GM12878 (cell line): ENCODE measurements around the gene PRPF6. TPM values are rescaled to one million over a fixed set of nuclear protein-coding genes. Genes with fewer than 3 reads are reported as not detected.

Experiments used
- ATF2 ChIP-seq: IDR thresholded peaks from 2 replicates; pipeline ENCODE4 v1.6.1; 2012; ENCODE audit warnings: low read length, inconsistent platforms
- CEBPZ ChIP-seq: fragments of 150-350 bp; IDR thresholded peaks from 2 replicates; pipeline ENCODE4 v1.6.1; 2016; ENCODE audit warnings: low read depth, low read length
- EGR1 ChIP-seq, 2 experiments: IDR thresholded peaks; 1 replicate in 1 of 2; 2 replicates in 1 of 2; pipeline ENCODE4 v1.6.1; 2011 to 2012; ENCODE audit warnings: low read depth in 2 of 2, low read length in 2 of 2, borderline replicate concordance in 1 of 2, mild to moderate bottlenecking in 1 of 2, moderate library complexity in 1 of 2
- FOXM1 ChIP-seq: IDR thresholded peaks from 2 replicates; pipeline ENCODE4 v1.6.1; 2012; ENCODE audit warnings: low read depth, mild to moderate bottlenecking, inconsistent platforms, low read length, moderate library complexity
- GABPA ChIP-seq: IDR thresholded peaks from 2 replicates; pipeline ENCODE4 v1.6.1; 2014; ENCODE audit warnings: antibody characterized with exemption, low read depth, mild to moderate bottlenecking, inconsistent platforms
- IRF5 ChIP-seq: fragments of 450-650 bp; IDR thresholded peaks from 2 replicates; pipeline ENCODE4 v1.6.1; 2017; ENCODE audit warnings: borderline replicate concordance
- KDM1A ChIP-seq: fragments of 200-600 bp; sonication (generic); IDR thresholded peaks from 2 replicates; pipeline ENCODE4 v1.6.1; 2016; ENCODE audit warnings: borderline replicate concordance
- MTA3 ChIP-seq: IDR thresholded peaks from 2 replicates; pipeline ENCODE4 v1.6.1; 2012; ENCODE audit warnings: low read length, inconsistent platforms, borderline replicate concordance
- NR2C1 ChIP-seq: fragments of 450-650 bp; IDR thresholded peaks from 2 replicates; pipeline ENCODE4 v1.6.1; 2017; ENCODE audit warnings: antibody characterized with exemption, mild to moderate bottlenecking, moderate library complexity
- NRF1 ChIP-seq: conservative IDR thresholded peaks from 2 replicates; pipeline ENCODE4 v1.6.1; 2011; ENCODE audit warnings: mild to moderate bottlenecking, low read depth, low read length, improper control_type of control experiment
- PML ChIP-seq: IDR thresholded peaks from 2 replicates; pipeline ENCODE4 v1.6.1; 2012; ENCODE audit warnings: low read length, inconsistent platforms
- RCOR1 ChIP-seq: conservative IDR thresholded peaks from 2 replicates; pipeline ENCODE4 v1.6.1; 2012; ENCODE audit warnings: low read depth, low read length, improper control_type of control experiment
- SIN3A ChIP-seq: IDR thresholded peaks from 2 replicates; pipeline ENCODE4 v1.6.1; 2012; ENCODE audit warnings: low read depth, low read length, improper control_type of control experiment
- SREBF2 ChIP-seq: IDR thresholded peaks from 2 replicates; pipeline ENCODE4 v1.6.1; 2012; ENCODE audit warnings: mild to moderate bottlenecking, low read length
- STAT3 ChIP-seq: IDR thresholded peaks from 2 replicates; pipeline ENCODE4 v1.6.1; 2011; ENCODE audit warnings: low read depth, low read length, improper control_type of control experiment
- TCF12 ChIP-seq: IDR thresholded peaks from 2 replicates; pipeline ENCODE4 v1.6.1; 2011; ENCODE audit warnings: low read depth, mild to moderate bottlenecking, low read length
- USF1 ChIP-seq: IDR thresholded peaks from 2 replicates; pipeline ENCODE4 v1.6.1; 2011; ENCODE audit warnings: borderline replicate concordance, low read depth, mild to moderate bottlenecking, moderate library complexity, mixed read lengths, low read length; ENCODE audit not compliant: insufficient read depth; ENCODE audit errors: extremely low read length
- YY1 ChIP-seq: IDR thresholded peaks from 2 replicates; pipeline ENCODE4 v1.6.1; 2011; ENCODE audit warnings: low read depth, mild to moderate bottlenecking, low read length
- ZBTB33 ChIP-seq: fragments of 450-650 bp; IDR thresholded peaks from 2 replicates; pipeline ENCODE4 v1.6.1; 2017; ENCODE audit warnings: mild to moderate bottlenecking
- polyA plus RNA-seq, 11 experiments: library from polyadenylated mRNA; depleted of rRNA in 4 of 11; unstranded in 6 of 11; stranded (reverse) in 5 of 11; fragments of >200 nt; fragmentation: Nextera tagmentation in 4 of 11; fragmentation: Illumina TruSeq in 1 of 11; extraction: Ambion mirVana in 4 of 11; extraction: Trizol in 1 of 11; gene quantifications; 1 replicate in 1 of 11; 2 replicates in 10 of 11; pipeline versions ENCODE4 v1.2.1 to v1.2.3, GENCODE V29; 2011 to 2016; ENCODE audit warnings: inconsistent platforms in 2 of 11, missing spikeins in 2 of 11, low read depth in 1 of 11
- total RNA-seq, 4 experiments: library from RNA; depleted of rRNA in 3 of 4; stranded (reverse); fragments of >200 nt in 3 of 4; fragmentation: Illumina TruSeq in 1 of 4; extraction: Trizol in 1 of 4; gene quantifications; 2 replicates each; pipeline versions ENCODE4 v1.2.1 to v1.2.3, GENCODE V29; 2013 to 2021

The PRPF6 gene
- total and polyA plus RNA-seq, 10 of the 15 experiments (the other 5 are each of a cell fraction or from before 2014, with no cell fraction given), result 5.0 to 102 (median 71.3) TPM

- TF ChIP-seq CEBPZ (no peak), NRF1 (no peak), FOXM1 (no peak), STAT3 (no peak), TCF12 (no peak), SIN3A (peak; percentile 85), NR2C1 (peak; percentile 73), ATF2 (no peak), GABPA (no peak), USF1 (peak; percentile 78), KDM1A (no peak), SREBF2 (no peak), RCOR1 (no peak), IRF5 (no peak), ZBTB33 (no peak), EGR1 (IDR thresholded peaks at IDR 0.05; ENCODE audit: borderline replicate concordance in 1 of 2, low read depth in 2 of 2, low read length in 2 of 2) (peak in 1 of 2 experiments; percentile 49; a peak in 1 of 3 replicates), PML (no peak), MTA3 (no peak), YY1 (peak; percentile 94)
These were observed 24.9 kb upstream of the PRPF6 start, which contains the start of gene UCKL1 (continued) for GRCh38 chr20:63955827-63956663.
